BJ (cell line): ENCODE results near the gene LIN7A. TPM values are rescaled to one million over a fixed set of nuclear protein-coding genes. Genes with fewer than 3 reads are reported as not detected.

Source experiments
- CTCF ChIA-PET: fragments of 350-600 bp; formaldehyde crosslinking; extraction: SDS; loops from one replicate; lab custom pipeline; 2021; ENCODE audit warnings: antibody characterized with exemption, inconsistent platforms; lab: Yijun Ruan, JAX
- POLR2A ChIA-PET: fragments of 300-600 bp; sonication (Branson Sonifier 250); formaldehyde crosslinking; extraction: SDS; loops from one replicate; lab custom pipeline; 2021; ENCODE audit warnings: antibody characterized with exemption; lab: Charles Lee
- DNase-seq: peaks from one replicate; pipeline ENCODE4 v3.0.0-alpha.2; 2011; ENCODE audit warnings: low read depth
- H3K27me3 ChIP-seq: 2 replicates; pipeline ENCODE4 v1.6.0; 2011; ENCODE audit warnings: low read length; ENCODE audit not compliant: control insufficient read depth, insufficient read depth
- H3K36me3 ChIP-seq: 2 replicates; pipeline ENCODE4 v1.5.1; 2011; ENCODE audit warnings: low read length; ENCODE audit not compliant: control insufficient read depth, insufficient read depth
- H3K4me3 ChIP-seq: 2 replicates; pipeline ENCODE4 v1.5.1; 2011; ENCODE audit warnings: low read depth, mild to moderate bottlenecking, control low read depth, low read length
- polyA plus RNA-seq: library from polyadenylated mRNA; depleted of rRNA; stranded (reverse); fragments of >200 nt; gene quantifications from 2 replicates; pipeline ENCODE4 v1.2.3, GENCODE V29; 2011
- TF ChIP-seq, protein P1 (sequence below): IDR thresholded peaks from 2 replicates; pipeline ENCODE4 v1.5.1; 2011; ENCODE audit warnings: low read depth, mild to moderate bottlenecking, control low read depth, inconsistent platforms, low read length, moderate library complexity; ENCODE audit not compliant: insufficient read depth

LIN7A gene
- polyA plus RNA-seq, 1 experiment, result 15.4 TPM

DNA sequence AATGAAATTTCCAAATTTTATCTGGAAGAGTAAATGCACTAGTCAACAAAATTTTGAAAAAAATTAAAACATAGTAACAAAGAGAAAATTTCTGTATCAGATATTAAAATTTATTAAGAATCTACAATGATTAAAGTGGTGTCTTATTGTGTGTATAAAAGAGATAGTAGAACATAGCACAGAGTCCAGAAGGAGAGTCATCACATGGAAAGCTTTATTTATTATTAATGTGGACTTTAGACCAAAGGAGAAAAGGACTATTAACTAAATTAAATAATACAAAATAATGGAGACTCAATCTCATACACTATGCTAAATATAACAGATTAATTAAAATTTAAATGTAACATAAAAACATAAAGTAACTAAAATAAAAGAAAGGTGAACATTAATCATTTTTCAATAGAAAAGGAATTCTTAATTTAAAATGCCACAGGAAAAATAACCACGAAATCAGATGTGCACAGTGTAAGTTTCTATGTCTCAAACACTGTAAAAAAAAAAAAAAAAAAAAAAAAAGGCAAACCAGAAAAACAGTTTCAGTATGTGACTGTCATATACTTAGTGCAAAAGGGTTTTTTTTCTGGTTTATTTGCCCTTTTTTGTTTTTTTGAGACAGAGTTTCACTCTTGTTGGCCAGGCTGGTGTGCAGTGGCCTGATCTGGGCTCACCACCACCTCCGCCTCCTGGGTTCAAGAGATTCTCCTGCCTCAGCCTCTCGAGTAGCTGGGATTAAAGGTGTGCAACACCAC lies 125.6 kb downstream of the LIN7A start:
- ChIA-PET POLR2A (no interaction called here), CTCF (no interaction called here)

DNA sequence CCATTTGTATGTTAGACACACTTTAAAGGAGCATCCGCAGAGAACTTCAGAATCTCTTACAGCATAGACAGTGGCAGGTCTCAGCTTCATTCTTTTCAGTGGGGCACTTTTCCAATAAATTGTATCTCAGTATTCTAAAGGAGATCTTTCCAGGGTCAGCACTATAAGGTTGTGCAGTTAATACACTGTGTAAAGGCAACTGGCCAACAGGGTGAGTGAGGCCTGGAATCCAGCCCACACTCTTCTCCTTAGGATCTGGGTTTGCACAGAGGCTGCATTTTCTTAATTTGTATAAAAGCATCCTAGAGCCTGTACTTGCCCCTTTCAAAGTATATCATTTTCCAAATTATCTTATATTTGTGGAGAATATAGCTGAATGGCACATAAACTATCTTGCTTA lies 126.9 kb downstream of the LIN7A start:
- TF ChIP-seq, protein P1, sequence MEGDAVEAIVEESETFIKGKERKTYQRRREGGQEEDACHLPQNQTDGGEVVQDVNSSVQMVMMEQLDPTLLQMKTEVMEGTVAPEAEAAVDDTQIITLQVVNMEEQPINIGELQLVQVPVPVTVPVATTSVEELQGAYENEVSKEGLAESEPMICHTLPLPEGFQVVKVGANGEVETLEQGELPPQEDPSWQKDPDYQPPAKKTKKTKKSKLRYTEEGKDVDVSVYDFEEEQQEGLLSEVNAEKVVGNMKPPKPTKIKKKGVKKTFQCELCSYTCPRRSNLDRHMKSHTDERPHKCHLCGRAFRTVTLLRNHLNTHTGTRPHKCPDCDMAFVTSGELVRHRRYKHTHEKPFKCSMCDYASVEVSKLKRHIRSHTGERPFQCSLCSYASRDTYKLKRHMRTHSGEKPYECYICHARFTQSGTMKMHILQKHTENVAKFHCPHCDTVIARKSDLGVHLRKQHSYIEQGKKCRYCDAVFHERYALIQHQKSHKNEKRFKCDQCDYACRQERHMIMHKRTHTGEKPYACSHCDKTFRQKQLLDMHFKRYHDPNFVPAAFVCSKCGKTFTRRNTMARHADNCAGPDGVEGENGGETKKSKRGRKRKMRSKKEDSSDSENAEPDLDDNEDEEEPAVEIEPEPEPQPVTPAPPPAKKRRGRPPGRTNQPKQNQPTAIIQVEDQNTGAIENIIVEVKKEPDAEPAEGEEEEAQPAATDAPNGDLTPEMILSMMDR, result no peak
- Histone ChIP-seq H3K4me3 (no peak overlapping the region), H3K27me3 (no peaks in the 10 kb centered on the region), H3K36me3 (0 out of 2 replicates have a peak, but pooled peaks cover 1% of the 10 kb centered on the region)
- ChIA-PET POLR2A (no interaction called here), CTCF (interaction anchor here (0.6 to 1.2 kb wide), 4 partner anchors 10 to 135 kb away, joined by 3 to 5 read pairs (median 4); no protein-coding TSS in a partner anchor)
- no peak for DNase-seq

More for the DNA sequence above, 125.6 kb downstream of the LIN7A start:
- H3K4me3 ChIP-seq, result no peak overlapping the region
- H3K27me3 ChIP-seq, result no peaks in the 10 kb centered on the region
- no peak for DNase-seq
- TF ChIP-seq, protein P1, result no peak
- 0 out of 2 replicates have a peak, but pooled peaks cover 1% of the 10 kb centered on the region for H3K36me3 ChIP-seq

DNA sequence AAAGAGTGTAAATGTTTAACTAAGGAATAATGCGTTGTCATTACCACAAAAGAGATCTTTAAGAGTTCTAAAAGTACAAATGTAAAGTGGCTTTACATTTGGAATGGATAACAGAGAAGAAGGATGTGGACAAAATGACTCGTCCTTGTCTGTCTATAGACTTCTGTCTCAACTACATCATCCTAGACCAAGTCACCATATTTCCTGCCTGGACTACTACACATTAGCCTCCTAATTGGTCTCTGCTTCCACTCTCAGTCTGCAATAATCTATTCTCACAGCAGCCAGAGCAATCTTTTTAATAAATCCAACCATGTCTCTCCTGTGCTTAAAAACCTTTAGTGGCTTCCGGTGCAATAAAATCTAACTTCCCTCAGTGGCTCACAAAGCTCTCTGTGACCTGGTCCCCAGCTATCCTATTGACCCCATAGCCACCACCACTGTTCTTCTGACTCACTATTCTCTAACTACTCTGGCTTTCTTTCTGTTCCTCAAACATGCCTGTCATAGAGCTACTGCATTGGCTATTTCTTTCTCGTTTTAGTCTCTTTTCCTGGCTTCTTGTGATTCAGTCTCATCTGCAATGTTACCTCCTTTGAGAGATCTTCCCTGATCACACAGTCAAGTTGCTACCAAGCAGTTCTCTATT lies 130.0 kb downstream of the LIN7A start:
- DNase-seq, result no peak
- 0 out of 2 replicates have a peak, but pooled peaks cover 1% of the 10 kb centered on the region for H3K36me3 ChIP-seq
- TF ChIP-seq, protein P1, result no peak
- no peak overlapping the region for H3K4me3 ChIP-seq
- POLR2A ChIA-PET, result no interaction called here
- no peaks in the 10 kb centered on the region for H3K27me3 ChIP-seq
- CTCF ChIA-PET, result interaction anchor here (1.5 kb wide), 1 partner anchor 30 kb away, joined by 4 read pairs; no protein-coding TSS in a partner anchor

DNA sequence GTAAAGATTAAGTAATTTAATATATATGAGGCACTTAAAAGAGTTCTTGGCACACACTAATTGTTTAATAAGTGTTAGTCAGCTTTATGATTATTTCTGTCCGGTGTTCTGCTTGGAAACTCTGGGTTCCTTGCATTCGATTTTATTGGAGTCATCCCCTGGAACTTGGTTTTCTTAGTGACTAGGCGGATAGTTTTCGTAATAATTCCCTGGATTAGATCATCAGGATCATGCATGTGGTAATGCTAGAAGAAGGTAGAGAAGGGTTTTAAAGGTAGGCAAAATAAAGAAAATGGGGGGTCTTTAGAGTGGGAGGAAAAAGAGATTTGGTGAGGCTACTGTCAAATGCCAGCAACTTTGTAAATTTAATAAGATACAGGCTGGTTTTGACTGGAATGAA lies 132.6 kb downstream of the LIN7A start:
- no peaks in the 10 kb centered on the region for H3K36me3 ChIP-seq
- DNase-seq, result no peak
- ChIA-PET CTCF (no interaction called here), POLR2A (no interaction called here)
- TF ChIP-seq, protein P1, result no peak
- H3K4me3 ChIP-seq, result no peak overlapping the region
- no peaks in the 10 kb centered on the region for H3K27me3 ChIP-seq
